ENCODE measurements around the gene ZNF70. TPM values are rescaled to one million over a fixed set of nuclear protein-coding genes. Genes with fewer than 3 reads are reported as not detected.

ZNF70 gene
- total RNA-seq, 4 donors from 2014 or later = 3.1 to 6.5 (median 5.4) TPM

DNA sequence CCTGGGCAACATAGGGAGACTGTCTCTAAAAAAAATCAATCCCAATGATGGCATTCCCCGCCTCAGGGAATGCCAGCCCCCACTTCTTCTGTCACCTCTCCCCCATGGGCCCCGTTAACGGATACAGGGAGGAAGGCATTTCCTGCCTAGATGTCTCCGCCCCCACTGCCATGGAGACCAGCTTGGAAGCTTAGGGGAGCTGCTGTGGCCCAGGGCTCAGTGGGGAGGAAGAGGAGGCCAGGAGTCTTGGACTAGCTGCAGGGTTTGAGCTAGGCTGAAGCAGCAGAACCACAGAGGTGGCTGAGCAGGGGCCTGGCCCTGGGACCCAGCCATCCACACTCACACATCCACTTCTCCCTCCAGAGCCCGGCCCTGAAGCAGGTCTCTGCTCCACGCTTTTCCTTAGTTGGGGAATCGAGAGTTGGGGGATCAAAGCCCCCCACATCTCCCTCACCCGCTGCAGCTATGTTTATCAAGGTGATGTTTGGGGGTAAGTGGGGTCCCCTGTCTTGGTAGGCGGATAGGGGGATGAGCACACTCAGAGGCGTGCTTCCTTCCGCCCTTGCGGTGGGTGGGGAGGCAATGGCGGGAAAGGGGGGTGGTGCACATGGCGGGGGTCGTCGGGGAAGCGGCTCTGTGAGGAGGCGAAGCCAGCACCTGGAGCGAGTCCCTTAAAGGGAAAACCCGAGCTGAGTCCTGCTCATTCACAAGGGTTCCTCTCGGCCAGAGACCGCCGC is 12.1 kb upstream of the ZNF70 start, which contains the start of gene C22orf15:
TSS of gene C22orf15 (plus strand) at position 149 of the 737 bp plus-strand sequence. CDS start at position 466, 317 bp downstream.
- H3K36me3 ChIP-seq = peaks cover 0 to 21% (median 2%) of the 10 kb centered on the region in 4 donors
- H3K9me3 ChIP-seq = no peaks in the 10 kb centered on the region
- TF ChIP-seq EP300 (IDR thresholded peaks at IDR 0.05) = no peak
- TF ChIP-seq, protein P1, sequence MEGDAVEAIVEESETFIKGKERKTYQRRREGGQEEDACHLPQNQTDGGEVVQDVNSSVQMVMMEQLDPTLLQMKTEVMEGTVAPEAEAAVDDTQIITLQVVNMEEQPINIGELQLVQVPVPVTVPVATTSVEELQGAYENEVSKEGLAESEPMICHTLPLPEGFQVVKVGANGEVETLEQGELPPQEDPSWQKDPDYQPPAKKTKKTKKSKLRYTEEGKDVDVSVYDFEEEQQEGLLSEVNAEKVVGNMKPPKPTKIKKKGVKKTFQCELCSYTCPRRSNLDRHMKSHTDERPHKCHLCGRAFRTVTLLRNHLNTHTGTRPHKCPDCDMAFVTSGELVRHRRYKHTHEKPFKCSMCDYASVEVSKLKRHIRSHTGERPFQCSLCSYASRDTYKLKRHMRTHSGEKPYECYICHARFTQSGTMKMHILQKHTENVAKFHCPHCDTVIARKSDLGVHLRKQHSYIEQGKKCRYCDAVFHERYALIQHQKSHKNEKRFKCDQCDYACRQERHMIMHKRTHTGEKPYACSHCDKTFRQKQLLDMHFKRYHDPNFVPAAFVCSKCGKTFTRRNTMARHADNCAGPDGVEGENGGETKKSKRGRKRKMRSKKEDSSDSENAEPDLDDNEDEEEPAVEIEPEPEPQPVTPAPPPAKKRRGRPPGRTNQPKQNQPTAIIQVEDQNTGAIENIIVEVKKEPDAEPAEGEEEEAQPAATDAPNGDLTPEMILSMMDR (IDR thresholded peaks at IDR 0.05) = no peak
- TF ChIP-seq POLR2AphosphoS5 (IDR thresholded peaks at IDR 0.05) = no peak
- no peak for TF ChIP-seq POLR2A (IDR thresholded peaks at IDR 0.05; ENCODE audit: low read depth)
- peak within 1 kb of the TSS; percentile 28 to 38 (median 34) for H3K4me3 ChIP-seq
- H3K27ac ChIP-seq (replicated peaks in 1 of 4) = peak within 1 kb of the TSS in 2 of 4 donors; percentile 19 to 50
- WGBS = 44% methylated on average over 22 of the region's 23 CpGs
- peaks cover 35 to 56% (median 55%) of the 10 kb centered on the region in 4 donors for H3K4me1 ChIP-seq
- intact Hi-C loops (cut with DNase I) = loop anchor here (10.0 kb wide), 1 partner anchor 218 kb away; no protein-coding TSS in a partner anchor
- no peaks in the 10 kb centered on the region for H3K27me3 ChIP-seq
- peak; percentile 85 for DNase-seq (ENCODE audit: extremely low spot score)

DNA sequence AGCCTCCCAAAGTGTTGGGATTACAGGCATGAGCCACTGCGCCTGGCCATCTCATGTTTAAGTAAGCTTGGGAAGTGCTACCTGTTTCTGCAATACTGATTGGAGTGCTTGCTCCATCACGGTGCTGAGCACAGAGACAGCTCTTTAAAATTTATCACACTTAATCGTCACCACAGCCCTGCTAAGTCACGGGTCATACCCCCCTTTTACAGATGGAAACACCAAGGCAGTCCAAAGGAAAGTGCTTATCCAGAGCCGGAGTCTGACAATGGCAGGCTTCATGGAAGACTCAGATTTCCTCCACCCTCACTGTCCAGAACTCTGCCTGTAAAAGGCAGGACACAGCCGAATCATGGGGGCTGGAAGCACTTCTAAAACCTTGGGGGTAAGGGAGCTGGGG is 9.1 kb upstream of the ZNF70 start:
- Histone ChIP-seq H3K27me3 (no peaks in the 10 kb centered on the region), H3K27ac (replicated peaks in 1 of 4) (no peak overlapping the region), H3K36me3 (peaks cover 0 to 9% (median 2%) of the 10 kb centered on the region in 4 donors), H3K4me1 (peaks cover 20 to 27% (median 26%) of the 10 kb centered on the region in 4 donors), H3K9me3 (no peaks in the 10 kb centered on the region), H3K4me3 (no peak overlapping the region)
- DNase-seq (ENCODE audit: extremely low spot score) = no peak
- TF ChIP-seq POLR2A (IDR thresholded peaks at IDR 0.05; ENCODE audit: low read depth) (no peak), EP300 (IDR thresholded peaks at IDR 0.05) (no peak), POLR2AphosphoS5 (IDR thresholded peaks at IDR 0.05) (no peak)
- TF ChIP-seq, protein P1 (IDR thresholded peaks at IDR 0.05) = no peak
- intact Hi-C loops (cut with DNase I) = loop anchor here (10.0 kb wide), 1 partner anchor 215 kb away; no protein-coding TSS in a partner anchor
- WGBS = 96% methylated on average over 6 of the region's 6 CpGs

DNA sequence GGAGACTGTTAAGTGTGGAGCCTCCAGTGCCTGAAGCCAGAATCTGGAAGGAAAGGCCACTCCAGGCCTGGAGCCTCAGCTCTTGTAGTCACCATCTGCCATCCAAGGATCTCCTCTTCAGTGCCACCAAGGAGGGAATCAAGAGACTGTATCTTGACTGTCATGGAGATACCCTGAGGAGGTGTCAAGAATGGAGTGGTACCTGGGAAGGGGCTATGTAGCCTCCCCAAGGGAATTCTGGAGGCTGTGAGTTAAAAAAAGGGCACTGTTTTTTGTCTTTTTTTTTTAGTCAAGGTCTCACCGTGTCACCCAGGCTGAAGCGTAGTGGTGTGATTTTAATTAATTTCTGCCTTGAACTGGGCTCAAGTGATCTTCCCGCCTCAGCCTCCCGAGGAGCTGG is 8.7 kb upstream of the ZNF70 start:
- no peak for TF ChIP-seq POLR2A (IDR thresholded peaks at IDR 0.05; ENCODE audit: low read depth)
- TF ChIP-seq, protein P1 (IDR thresholded peaks at IDR 0.05) = no peak
- TF ChIP-seq POLR2AphosphoS5 (IDR thresholded peaks at IDR 0.05) = no peak
- no peak for TF ChIP-seq EP300 (IDR thresholded peaks at IDR 0.05)
- no peak overlapping the region for H3K27ac ChIP-seq (replicated peaks in 1 of 4)
- intact Hi-C loops (cut with DNase I) = no loop called here
- peaks cover 0 to 4% (median 0%) of the 10 kb centered on the region in 4 donors for H3K36me3 ChIP-seq
- H3K4me1 ChIP-seq = peaks cover 15 to 22% (median 21%) of the 10 kb centered on the region in 4 donors
- H3K9me3 ChIP-seq = no peaks in the 10 kb centered on the region
- no peak for DNase-seq (ENCODE audit: extremely low spot score)
- no peak overlapping the region for H3K4me3 ChIP-seq
- no peaks in the 10 kb centered on the region for H3K27me3 ChIP-seq
- WGBS = 78% methylated on average over 4 of the region's 4 CpGs

DNA sequence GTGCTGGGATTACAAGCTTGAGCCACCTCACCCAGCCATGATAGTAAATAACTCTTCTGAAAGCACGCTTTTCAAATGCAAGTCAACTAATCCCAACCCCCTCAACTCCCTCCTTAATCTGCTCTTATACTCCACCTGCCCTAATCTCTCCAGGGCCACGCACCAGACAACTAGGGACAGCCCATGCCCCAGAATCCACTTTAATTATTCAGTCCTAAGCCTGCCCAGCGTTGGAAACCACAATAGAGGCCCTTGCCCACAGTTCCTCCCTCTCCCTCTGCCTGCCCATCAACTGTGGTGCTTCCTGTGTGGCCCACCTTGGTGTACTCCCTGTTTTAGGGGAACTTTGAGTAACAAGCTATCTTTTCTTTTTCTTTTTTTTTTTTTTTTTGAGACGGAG is 6.0 kb upstream of the ZNF70 start:
- intact Hi-C loops (cut with DNase I) = no loop called here
- no peaks in the 10 kb centered on the region for H3K36me3 ChIP-seq
- no peak overlapping the region for H3K4me3 ChIP-seq
- H3K27ac ChIP-seq (replicated peaks in 1 of 4) = no peak overlapping the region
- no peaks in the 10 kb centered on the region for H3K27me3 ChIP-seq
- peaks cover 0 to 4% (median 4%) of the 10 kb centered on the region in 4 donors for H3K4me1 ChIP-seq
- no peaks in the 10 kb centered on the region for H3K9me3 ChIP-seq
- TF ChIP-seq, protein P1 (IDR thresholded peaks at IDR 0.05) = no peak
- no peak for TF ChIP-seq POLR2A (IDR thresholded peaks at IDR 0.05; ENCODE audit: low read depth)
- TF ChIP-seq EP300 (IDR thresholded peaks at IDR 0.05) = no peak
- TF ChIP-seq POLR2AphosphoS5 (IDR thresholded peaks at IDR 0.05) = no peak
- DNase-seq (ENCODE audit: extremely low spot score) = no peak
- 69% methylated on average over 4 of the region's 4 CpGs for WGBS
